ENCODE measurements around the gene UNC50.

DNA sequence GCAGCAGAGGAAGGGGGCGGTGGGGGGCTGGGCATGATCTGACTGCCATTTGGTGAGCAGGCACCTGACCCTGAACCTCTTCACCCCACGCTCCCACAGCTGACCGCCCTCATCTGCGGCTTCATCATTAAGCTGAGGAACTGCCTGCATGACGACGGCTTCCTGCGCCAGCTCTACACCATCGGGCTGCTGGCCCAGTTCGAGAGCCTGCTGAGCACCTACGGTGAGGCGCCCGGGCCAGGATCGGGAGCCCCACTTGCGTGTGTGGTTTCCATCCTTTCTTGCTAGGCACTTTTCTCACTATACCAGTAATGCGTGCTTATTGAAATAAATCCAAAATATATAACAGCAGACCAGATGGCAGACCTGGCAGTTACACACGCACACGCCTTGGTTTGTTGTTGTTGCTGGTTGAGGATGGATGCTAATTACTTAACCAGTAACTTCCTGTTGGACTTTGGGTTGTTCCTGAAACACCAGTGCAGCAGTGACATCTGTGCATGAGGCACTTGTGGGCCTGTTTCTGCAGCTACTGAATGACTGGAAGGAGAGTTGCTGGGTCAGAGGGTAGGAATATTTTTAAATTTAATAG, 43.8 kb upstream of the UNC50 start:
- TF ChIP-seq, protein P1, sequence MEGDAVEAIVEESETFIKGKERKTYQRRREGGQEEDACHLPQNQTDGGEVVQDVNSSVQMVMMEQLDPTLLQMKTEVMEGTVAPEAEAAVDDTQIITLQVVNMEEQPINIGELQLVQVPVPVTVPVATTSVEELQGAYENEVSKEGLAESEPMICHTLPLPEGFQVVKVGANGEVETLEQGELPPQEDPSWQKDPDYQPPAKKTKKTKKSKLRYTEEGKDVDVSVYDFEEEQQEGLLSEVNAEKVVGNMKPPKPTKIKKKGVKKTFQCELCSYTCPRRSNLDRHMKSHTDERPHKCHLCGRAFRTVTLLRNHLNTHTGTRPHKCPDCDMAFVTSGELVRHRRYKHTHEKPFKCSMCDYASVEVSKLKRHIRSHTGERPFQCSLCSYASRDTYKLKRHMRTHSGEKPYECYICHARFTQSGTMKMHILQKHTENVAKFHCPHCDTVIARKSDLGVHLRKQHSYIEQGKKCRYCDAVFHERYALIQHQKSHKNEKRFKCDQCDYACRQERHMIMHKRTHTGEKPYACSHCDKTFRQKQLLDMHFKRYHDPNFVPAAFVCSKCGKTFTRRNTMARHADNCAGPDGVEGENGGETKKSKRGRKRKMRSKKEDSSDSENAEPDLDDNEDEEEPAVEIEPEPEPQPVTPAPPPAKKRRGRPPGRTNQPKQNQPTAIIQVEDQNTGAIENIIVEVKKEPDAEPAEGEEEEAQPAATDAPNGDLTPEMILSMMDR (IDR thresholded peaks at IDR 0.05; ENCODE audit: low read depth, low read length, missing input control) = no peak
- TF ChIP-seq HNF4A (conservative IDR thresholded peaks at IDR 0.05) = no peak
- TF ChIP-seq SP1 (IDR thresholded peaks at IDR 0.05) = no peak
